K562 (cell line): ENCODE results near the gene OR2Z1. TPM values are rescaled to one million over a fixed set of nuclear protein-coding genes. Genes with fewer than 3 reads are reported as not detected.

ENCODE experiments used
- ATAC-seq: fragments of 200-7000 bp; cut with Tn5 transposase; 3 replicates; pipeline ENCODE4 v1.9.1; 2020; ENCODE audit warnings: moderate library complexity
- BruUV-seq: library from RNA; stranded (reverse); fragments of 400-500 nt; replicated peaks from 2 replicates; lab custom pipeline; 2021; lab: Mats Ljungman, UMichigan
- CTCF ChIA-PET: fragments of 300-600 bp; formaldehyde crosslinking; extraction: SDS; loops from one replicate; lab custom pipeline; 2021; ENCODE audit warnings: low intra/inter-chr PET ratio; lab: Yijun Ruan, JAX
- POLR2A ChIA-PET: fragments of 300-600, 350-650 bp; sonication (Branson Sonifier 250); formaldehyde crosslinking; extraction: SDS; loops from one replicate; lab custom pipeline; 2021; ENCODE audit warnings: antibody characterized with exemption, inconsistent platforms; lab: Yijun Ruan, JAX
- DNase-seq, 4 experiments: peaks; one replicate each; pipeline versions ENCODE4 v3.0.0 to v3.0.0-alpha.2; 2011 to 2018; ENCODE audit warnings: low spot score in 3 of 4, mixed read lengths in 3 of 4; ENCODE audit errors: extremely low read depth in 1 of 4
- FAIRE-seq: peaks from 2 replicates; lab custom pipeline; 2011; peaks lifted over from hg19 to GRCh38; lab: Jason Lieb, UNC
- H2AFZ ChIP-seq: 2 replicates; pipeline ENCODE4 v1.6.0; 2011; ENCODE audit warnings: low read depth, low read length, control low read depth, inconsistent platforms
- H3K27ac ChIP-seq: fragments of 200-600 bp; 3 replicates; pipeline ENCODE4 v1.8.0; 2011; ENCODE audit warnings: low read depth, mild to moderate bottlenecking, control low read depth, inconsistent platforms, low read length, moderate library complexity, mixed read lengths; ENCODE audit errors: extremely low read depth
- H3K27me3 ChIP-seq, 2 experiments: fragments of 300-600 bp in 1 of 2; 2 replicates in 1 of 2; 3 replicates in 1 of 2; pipeline versions ENCODE4 v1.6.0 to v1.8.0; 2011; ENCODE audit warnings: inconsistent platforms in 2 of 2, low read length in 2 of 2, mild to moderate bottlenecking in 1 of 2, mixed read lengths in 1 of 2, moderate library complexity in 1 of 2; ENCODE audit not compliant: control insufficient read depth in 2 of 2, insufficient read depth in 2 of 2
- H3K36me3 ChIP-seq: fragments of 300-600 bp; 3 replicates; pipeline ENCODE4 v1.8.0; 2011; ENCODE audit warnings: mild to moderate bottlenecking, low read length, inconsistent platforms; ENCODE audit not compliant: control insufficient read depth, insufficient read depth
- H3K4me1 ChIP-seq, 2 experiments: fragments of 200-600 bp in 1 of 2; replicated peaks in 1 of 2; 2 replicates in 1 of 2; 3 replicates in 1 of 2; pipeline versions ENCODE4 v1.5.1 to v1.8.0; 2011; ENCODE audit warnings: inconsistent platforms in 2 of 2, low read length in 2 of 2, mild to moderate bottlenecking in 1 of 2, mixed read lengths in 1 of 2, moderate library complexity in 1 of 2; ENCODE audit not compliant: control insufficient read depth in 2 of 2, insufficient read depth in 2 of 2
- H3K4me2 ChIP-seq: 2 replicates; pipeline ENCODE4 v1.6.1; 2011; ENCODE audit warnings: low read length, control low read depth, inconsistent platforms, mixed read lengths; ENCODE audit not compliant: insufficient read depth
- H3K4me3 ChIP-seq: fragments of 200-600 bp; sonication (generic), shearing (Covaris generic); 2 replicates; pipeline ENCODE4 v1.5.1; 2016; ENCODE audit warnings: control low read depth, inconsistent platforms
- H3K79me2 ChIP-seq: fragments of 200-600 bp; 3 replicates; pipeline ENCODE4 v1.8.0; 2011; ENCODE audit warnings: low read length, inconsistent platforms; ENCODE audit not compliant: control insufficient read depth, insufficient read depth
- H3K9ac ChIP-seq, 2 experiments: 2 replicates each; pipeline versions ENCODE4 v1.6.0 to v1.6.1; 2011; ENCODE audit warnings: low read depth in 2 of 2, low read length in 2 of 2, control low read depth in 1 of 2, inconsistent platforms in 1 of 2, mild to moderate bottlenecking in 1 of 2, mixed read lengths in 1 of 2; ENCODE audit not compliant: insufficient read depth in 1 of 2
- H3K9me1 ChIP-seq: one replicate; pipeline ENCODE4 v1.6.0; 2011; ENCODE audit warnings: inconsistent platforms, mild to moderate bottlenecking, low read length, moderate library complexity; ENCODE audit not compliant: control insufficient read depth, insufficient read depth
- H3K9me3 ChIP-seq: replicated peaks from 2 replicates; pipeline ENCODE4 v1.5.1; 2011; ENCODE audit warnings: low read depth, low read length, inconsistent platforms; ENCODE audit not compliant: control insufficient read depth, insufficient read depth
- H4K20me1 ChIP-seq: replicated peaks from 2 replicates; pipeline ENCODE4 v1.6.1; 2011; ENCODE audit warnings: low read length, inconsistent platforms, mixed read lengths; ENCODE audit not compliant: control insufficient read depth, insufficient read depth
- ARID3A ChIP-seq: IDR thresholded peaks from 2 replicates; pipeline ENCODE4 v1.6.1; 2012; ENCODE audit warnings: low read depth, low read length, improper control_type of control experiment, borderline replicate concordance
- DLX4 ChIP-seq: fragments of 250-450 bp; sonication (Bioruptor Pico); IDR thresholded peaks from 2 replicates; pipeline ENCODE4 v1.6.1; 2021; ENCODE audit warnings: mild to moderate bottlenecking
- DMBX1 ChIP-seq: fragments of 250-450 bp; sonication (Bioruptor Pico); IDR thresholded peaks from 2 replicates; pipeline ENCODE4 v1.8.0; 2022; ENCODE audit warnings: inconsistent platforms, mild to moderate bottlenecking, moderate library complexity, borderline replicate concordance
- HOMEZ ChIP-seq: fragments of 250-450 bp; sonication (Bioruptor Pico); IDR thresholded peaks from 2 replicates; pipeline ENCODE4 v1.4.0; 2020; ENCODE audit warnings: mild to moderate bottlenecking, moderate library complexity
- IRF2 ChIP-seq: sonication (generic); formaldehyde crosslinking; IDR thresholded peaks from 2 replicates; pipeline ENCODE4 v1.8.1; 2022; ENCODE audit warnings: mild to moderate bottlenecking, missing genetic modification reagents
- JUNB ChIP-seq: fragments of 450-650 bp; formaldehyde crosslinking; conservative IDR thresholded peaks from 2 replicates; pipeline ENCODE4 v1.4.0; 2020; ENCODE audit warnings: mild to moderate bottlenecking
- NCOA2 ChIP-seq, 2 experiments: fragments of 450-650 bp; IDR thresholded peaks; 2 replicates each; pipeline ENCODE4 v1.6.1; 2018; ENCODE audit warnings: mild to moderate bottlenecking in 2 of 2, moderate library complexity in 1 of 2; ENCODE audit not compliant: partially characterized antibody in 2 of 2
- PHF8 ChIP-seq: fragments of 200-600 bp; sonication (generic); IDR thresholded peaks from 2 replicates; pipeline ENCODE4 v1.6.1; 2012; ENCODE audit warnings: mixed run types, mild to moderate bottlenecking, inconsistent platforms, low read length, moderate library complexity, borderline replicate concordance
- SNAPC5 ChIP-seq: fragments of 250-450 bp; sonication (Bioruptor Pico); IDR thresholded peaks from 2 replicates; pipeline ENCODE4 v1.8.0; 2021; ENCODE audit warnings: moderate library complexity, mild to moderate bottlenecking, inconsistent platforms
- ZBTB17 ChIP-seq: fragments of 450-650 bp; formaldehyde crosslinking; IDR thresholded peaks from 2 replicates; pipeline ENCODE4 v1.4.0; 2020; ENCODE audit warnings: mild to moderate bottlenecking
- ZFP30 ChIP-seq: fragments of 250-450 bp; sonication (Bioruptor Pico); IDR thresholded peaks from 2 replicates; pipeline ENCODE4 v1.8.0; 2022; ENCODE audit warnings: moderate library complexity, mild to moderate bottlenecking, inconsistent platforms, borderline replicate concordance
- ZFP36 ChIP-seq: fragments of 150-350 bp; IDR thresholded peaks from 2 replicates; pipeline ENCODE4 v1.6.1; 2018; ENCODE audit warnings: low read length, low read depth; ENCODE audit not compliant: partially characterized antibody
- ZNF175 ChIP-seq: fragments of 200-800 bp; sonication (Bioruptor generic); IDR thresholded peaks from 2 replicates; pipeline ENCODE4 v1.6.1; 2016; ENCODE audit warnings: low read depth, mild to moderate bottlenecking, missing genetic modification characterization, missing compliant biosample characterization
- ZNF263 ChIP-seq: sonication (generic); formaldehyde crosslinking; IDR thresholded peaks from 2 replicates; pipeline ENCODE4 v1.8.0; 2022; ENCODE audit warnings: mild to moderate bottlenecking, missing genetic modification reagents, borderline replicate concordance
- ZNF311 ChIP-seq: fragments of 250-450 bp; sonication (Bioruptor Pico); IDR thresholded peaks from 2 replicates; pipeline ENCODE4 v1.4.0; 2020; ENCODE audit warnings: mild to moderate bottlenecking, moderate library complexity
- ZNF57 ChIP-seq: fragments of 450-650 bp; formaldehyde crosslinking; IDR thresholded peaks from 2 replicates; pipeline ENCODE4 v1.4.0; 2020; ENCODE audit warnings: mild to moderate bottlenecking, moderate library complexity
- ZNF589 ChIP-seq: fragments of 200-800 bp; sonication (Bioruptor generic); IDR thresholded peaks from 2 replicates; pipeline ENCODE4 v1.6.1; 2016; ENCODE audit warnings: low read depth, missing genetic modification characterization, missing compliant biosample characterization
- WGBS: fragments of 100-300 bp; shearing (Covaris generic); methylation state at CpG from one replicate; pipeline ENCODE4 v1.1.6; 2016; ENCODE audit warnings: low coverage, mixed read lengths; ENCODE audit not compliant: insufficient coverage; ENCODE audit errors: missing lambda C conversion rate; 5-methylcytosine and 5-hydroxymethylcytosine counted together
- in situ Hi-C: fragments of 300-500 bp; cut with MboI; formaldehyde crosslinking; loops from 4 replicates; pipeline ENCODE4 v1.15.0; 2018; ENCODE audit warnings: inconsistent platforms, mixed read lengths
- intact Hi-C: fragments of 100-400 bp; cut with micrococcal nuclease; formaldehyde crosslinking; loops from 2 replicates; pipeline ENCODE4 v1.14.2; 2022
- polyA plus RNA-seq, 8 experiments: library from polyadenylated mRNA; depleted of rRNA in 4 of 8; stranded (reverse) in 5 of 8; unstranded in 3 of 8; fragments of >200 nt; fragmentation: Nextera tagmentation in 2 of 8; fragmentation: Illumina TruSeq in 1 of 8; extraction: Ambion mirVana in 2 of 8; extraction: Trizol in 1 of 8; gene quantifications; 2 replicates each; pipeline versions ENCODE4 v1.2.1 to v1.2.3, GENCODE V29; 2011 to 2014; ENCODE audit warnings: inconsistent platforms in 1 of 8, missing spikeins in 1 of 8
- total RNA-seq, 7 experiments: library from RNA; depleted of rRNA in 6 of 7; stranded (reverse); fragments of >200 nt in 6 of 7; fragmentation: Illumina TruSeq in 2 of 7; extraction: Trizol in 2 of 7; gene quantifications; 2 replicates each; pipeline versions ENCODE4 v1.2.1 to v1.2.3, GENCODE V29; 2011 to 2021; ENCODE audit warnings: low replicate concordance in 1 of 7

The OR2Z1 gene
- total and polyA plus RNA-seq, 9 of the 15 experiments (the other 6 are each of a cell fraction or from before 2014, with no cell fraction given): 0.13 TPM; not detected in 8

- no peak for DNase-seq
- peaks cover 0 to 7% of the 10 kb centered on the region in 2 experiments; a peak in 3 of 5 replicates for H3K4me1 ChIP-seq
- H3K9ac ChIP-seq: peak overlapping the region in 1 of 2 experiments; percentile 26; a peak in 1 of 4 replicates
- WGBS: 14% methylated on average over 15 of the region's 21 CpGs
- no peak overlapping the region for H2AFZ ChIP-seq
- no peaks in the 10 kb centered on the region for H3K9me1 ChIP-seq
- no peaks in the 10 kb centered on the region for H3K9me3 ChIP-seq
- no peak overlapping the region for H3K4me3 ChIP-seq
- no peaks in the 10 kb centered on the region for H3K79me2 ChIP-seq
- H3K36me3 ChIP-seq: no peaks in the 10 kb centered on the region
- no peak overlapping the region for H3K27ac ChIP-seq
- BruUV-seq: no TSS peak
- in situ Hi-C loops: no loop called here
- peak; percentile 37; the same call in 1 of the 3 replicates for ATAC-seq
- intact Hi-C loops: no loop called here
- CTCF ChIA-PET: no interaction called here
- no peaks in the 10 kb centered on the region for H3K27me3 ChIP-seq
- H3K4me2 ChIP-seq: no peak overlapping the region
- H4K20me1 ChIP-seq: no peaks in the 10 kb centered on the region
- POLR2A ChIA-PET: interaction anchor here (0.6 to 0.7 kb wide), 2 partner anchors 8 to 143 kb away, joined by 3 read pairs; no protein-coding TSS in a partner anchor
- FAIRE-seq: no peak
- TF ChIP-seq ZNF311 (CRISPR knock-in tag) (peak; percentile 94), DMBX1 (CRISPR knock-in tag) (0 out of 2 replicates have a peak, but pooled peaks have one; percentile 17), PHF8 (no peak), NCOA2 (IDR thresholded peaks at IDR 0.05; ENCODE audit: partially characterized antibody in 2 of 2) (no peak), ZNF57 (CRISPR knock-in tag) (0 out of 2 replicates have a peak, but pooled peaks have one; percentile 63), DLX4 (CRISPR knock-in tag) (no peak), JUNB (CRISPR knock-in tag) (no peak), HOMEZ (no peak), ZNF263 (CRISPR knock-in tag) (peak; percentile 47; the same call in 1 of the 2 replicates), ZBTB17 (CRISPR knock-in tag) (peak; percentile 68), ZFP36 (no peak), ARID3A (no peak), ZNF589 (CRISPR knock-in tag) (peak; percentile 66), ZFP30 (CRISPR knock-in tag) (no peak), SNAPC5 (no peak), IRF2 (CRISPR knock-in tag) (no peak), ZNF175 (CRISPR knock-in tag) (peak; percentile 68; the same call in 1 of the 2 replicates)
These were observed 37.2 kb upstream of the OR2Z1 start for GRCh38 chr19:8684001-8684902.
